Endodermal cell (in vitro differentiated cells): ENCODE data around the gene TBL1X. TPM values are rescaled to one million over a fixed set of nuclear protein-coding genes. Genes with fewer than 3 reads are reported as not detected.

Experiments
- DNase-seq: peaks from one replicate; pipeline ENCODE4 v3.0.0-alpha.2; 2017
- H3K27ac ChIP-seq: 2 replicates; pipeline ENCODE4 v1.5.1; 2013; ENCODE audit warnings: mild to moderate bottlenecking, low read depth, low read length, moderate library complexity
- H3K27me3 ChIP-seq: 2 replicates; pipeline ENCODE4 v1.6.1; 2013; ENCODE audit warnings: mild to moderate bottlenecking, low read length, moderate library complexity; ENCODE audit not compliant: insufficient read depth, control insufficient read depth, poor library complexity, severe bottlenecking
- H3K36me3 ChIP-seq: 2 replicates; pipeline ENCODE4 v1.7.0; 2013; ENCODE audit warnings: mild to moderate bottlenecking, low read length, moderate library complexity; ENCODE audit not compliant: control insufficient read depth, insufficient read depth
- H3K4me1 ChIP-seq: one replicate; pipeline ENCODE4 v1.7.0; 2013; ENCODE audit warnings: low read length; ENCODE audit not compliant: control insufficient read depth, insufficient read depth
- H3K4me3 ChIP-seq: 2 replicates; pipeline ENCODE4 v1.5.1; 2013; ENCODE audit warnings: mild to moderate bottlenecking, low read length, moderate library complexity
- H3K9ac ChIP-seq: 2 replicates; pipeline ENCODE4 v1.6.1; 2013; ENCODE audit warnings: mild to moderate bottlenecking, low read length, moderate library complexity; ENCODE audit not compliant: poor library complexity, severe bottlenecking; ENCODE audit errors: extremely low read depth
- H3K9me3 ChIP-seq: 2 replicates; pipeline ENCODE4 v1.6.1; 2013; ENCODE audit warnings: mild to moderate bottlenecking, low read length, moderate library complexity; ENCODE audit not compliant: control insufficient read depth
- H3K27ac Mint-ChIP-seq: 2 replicates; pipeline ENCODE4 v1.8.0; 2020; ENCODE audit warnings: mixed read lengths
- H3K27me3 Mint-ChIP-seq: 2 replicates; pipeline ENCODE4 v1.8.0; 2021; ENCODE audit warnings: mild to moderate bottlenecking, mixed read lengths; ENCODE audit not compliant: insufficient read depth
- H3K36me3 Mint-ChIP-seq: 2 replicates; pipeline ENCODE4 v1.8.0; 2020; ENCODE audit warnings: low read depth, mixed read lengths
- H3K4me1 Mint-ChIP-seq: 2 replicates; pipeline ENCODE4 v1.8.0; 2020; ENCODE audit warnings: mixed read lengths
- H3K4me3 Mint-ChIP-seq: 2 replicates; pipeline ENCODE4 v1.8.0; 2020; ENCODE audit warnings: mild to moderate bottlenecking, moderate library complexity, mixed read lengths
- H3K9me3 Mint-ChIP-seq: 2 replicates; pipeline ENCODE4 v1.8.0; 2020; ENCODE audit warnings: mild to moderate bottlenecking, mixed read lengths
- WGBS, 2 experiments: methylation state at CpG; one replicate each; pipeline versions ENCODE4 v1.1.5 to v1.1.7; 2013; ENCODE audit warnings: missing lambda C conversion rate in 2 of 2, mixed read lengths in 1 of 2; ENCODE audit not compliant: insufficient coverage in 1 of 2, insufficient read length in 1 of 2; 5-methylcytosine and 5-hydroxymethylcytosine counted together
- total RNA-seq, 2 donors: library from RNA; stranded (reverse); fragmentation: NEBNext Ultra II Directional in 1 of 2; extraction: Animal tissue kit (Norgen Biotek cat#: 25700) in 1 of 2; gene quantifications; 2 replicates in 1 of 2; 3 replicates in 1 of 2; pipeline ENCODE4 v1.2.1, GENCODE V29; 2021
- TF ChIP-seq, protein P1 (sequence below): fragments of 200-600 bp; sonication (generic); conservative IDR thresholded peaks from 2 replicates; pipeline ENCODE4 v1.5.0; 2021; ENCODE audit warnings: antibody characterized with exemption, mild to moderate bottlenecking

The TBL1X gene
- total RNA-seq, 2 donors from 2014 or later: 19.1 to 24.1 TPM

DNA sequence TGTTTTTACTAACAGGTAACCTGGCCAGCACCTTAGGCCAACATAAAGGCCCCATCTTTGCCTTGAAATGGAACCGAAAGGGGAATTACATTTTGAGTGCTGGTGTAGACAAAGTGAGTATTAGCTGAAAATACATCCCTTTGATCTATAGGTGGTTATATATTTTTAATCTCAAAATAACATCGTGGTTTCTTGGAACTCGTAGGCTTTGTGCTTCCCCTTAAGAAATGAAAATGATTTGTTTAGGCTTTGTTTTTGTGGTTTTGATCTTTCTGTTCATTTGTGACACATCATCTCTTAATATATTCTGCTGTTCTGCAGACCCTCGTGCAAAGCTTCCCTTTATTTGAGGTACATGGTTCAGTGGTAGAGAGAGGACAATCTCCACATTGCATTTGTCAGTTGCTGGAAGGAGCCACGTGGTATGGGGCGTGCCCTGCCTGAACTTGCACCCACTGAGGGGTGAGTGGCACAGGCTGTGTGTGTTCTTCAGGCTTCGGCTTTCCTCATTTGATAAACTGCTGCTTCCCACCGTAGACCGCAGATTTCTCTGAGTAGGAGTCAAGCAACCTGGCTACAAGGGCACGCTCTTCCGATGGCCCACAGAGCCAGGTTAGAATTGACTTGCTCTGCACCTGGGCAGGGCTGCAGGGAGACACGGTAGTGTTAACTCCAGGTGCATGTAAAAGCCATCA is 228.6 kb downstream of the TBL1X start:
- Mint-ChIP-seq H3K27ac (no peak overlapping the region), H3K4me3 (no peak overlapping the region), H3K4me1 (no peaks in the 10 kb centered on the region), H3K36me3 (peaks cover 41% of the 10 kb centered on the region), H3K27me3 (no peaks in the 10 kb centered on the region), H3K9me3 (peaks cover 53% of the 10 kb centered on the region)
- Histone ChIP-seq H3K4me1 (no peaks in the 10 kb centered on the region), H3K9me3 (no peaks in the 10 kb centered on the region), H3K27ac (no peak overlapping the region), H3K9ac (no peak overlapping the region), H3K4me3 (no peak overlapping the region), H3K36me3 (peaks cover 8% of the 10 kb centered on the region), H3K27me3 (no peaks in the 10 kb centered on the region)
- 93 to 100% methylated on average over 1 to 10 of the region's 12 CpGs for whole genome bisulfite sequencing, 2 experiments
- TF ChIP-seq, protein P1, sequence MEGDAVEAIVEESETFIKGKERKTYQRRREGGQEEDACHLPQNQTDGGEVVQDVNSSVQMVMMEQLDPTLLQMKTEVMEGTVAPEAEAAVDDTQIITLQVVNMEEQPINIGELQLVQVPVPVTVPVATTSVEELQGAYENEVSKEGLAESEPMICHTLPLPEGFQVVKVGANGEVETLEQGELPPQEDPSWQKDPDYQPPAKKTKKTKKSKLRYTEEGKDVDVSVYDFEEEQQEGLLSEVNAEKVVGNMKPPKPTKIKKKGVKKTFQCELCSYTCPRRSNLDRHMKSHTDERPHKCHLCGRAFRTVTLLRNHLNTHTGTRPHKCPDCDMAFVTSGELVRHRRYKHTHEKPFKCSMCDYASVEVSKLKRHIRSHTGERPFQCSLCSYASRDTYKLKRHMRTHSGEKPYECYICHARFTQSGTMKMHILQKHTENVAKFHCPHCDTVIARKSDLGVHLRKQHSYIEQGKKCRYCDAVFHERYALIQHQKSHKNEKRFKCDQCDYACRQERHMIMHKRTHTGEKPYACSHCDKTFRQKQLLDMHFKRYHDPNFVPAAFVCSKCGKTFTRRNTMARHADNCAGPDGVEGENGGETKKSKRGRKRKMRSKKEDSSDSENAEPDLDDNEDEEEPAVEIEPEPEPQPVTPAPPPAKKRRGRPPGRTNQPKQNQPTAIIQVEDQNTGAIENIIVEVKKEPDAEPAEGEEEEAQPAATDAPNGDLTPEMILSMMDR: no peak
- no peak for DNase-seq

DNA sequence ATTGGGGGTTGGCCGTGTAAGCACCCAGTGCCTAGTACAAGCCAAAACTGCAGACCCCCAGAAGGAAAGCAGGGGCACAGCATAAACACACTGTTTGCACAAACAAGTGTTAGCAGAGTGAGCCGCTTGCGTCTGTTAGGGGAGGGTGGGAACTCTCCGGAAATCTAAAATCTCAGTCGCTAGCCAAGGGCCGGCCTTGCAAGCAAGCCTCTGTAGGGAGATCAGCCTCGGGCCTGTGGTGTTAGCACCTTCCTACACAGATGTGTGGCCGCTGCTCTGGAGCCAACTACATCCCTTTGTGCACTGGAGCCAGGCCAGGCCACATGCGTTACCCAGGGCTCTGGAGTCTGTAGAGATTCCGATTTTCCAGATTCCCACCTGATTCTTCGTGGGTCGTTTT is 233.7 kb downstream of the TBL1X start:
- H3K4me3 ChIP-seq: no peak overlapping the region
- Mint-ChIP-seq H3K27me3 (no peaks in the 10 kb centered on the region), H3K9me3 (peaks cover 62% of the 10 kb centered on the region), H3K36me3 (peaks cover 46% of the 10 kb centered on the region), H3K27ac (no peak overlapping the region), H3K4me3 (no peak overlapping the region), H3K4me1 (no peaks in the 10 kb centered on the region)
- no peak for DNase-seq
- TF ChIP-seq, protein P1: no peak
- no peaks in the 10 kb centered on the region for H3K4me1 ChIP-seq
- no peaks in the 10 kb centered on the region for H3K27me3 ChIP-seq
- no peak overlapping the region for H3K9ac ChIP-seq
- no peaks in the 10 kb centered on the region for H3K9me3 ChIP-seq
- 90 to 93% methylated on average over 2 to 12 of the region's 12 CpGs for WGBS, 2 experiments
- no peaks in the 10 kb centered on the region for H3K36me3 ChIP-seq
- no peak overlapping the region for H3K27ac ChIP-seq

DNA sequence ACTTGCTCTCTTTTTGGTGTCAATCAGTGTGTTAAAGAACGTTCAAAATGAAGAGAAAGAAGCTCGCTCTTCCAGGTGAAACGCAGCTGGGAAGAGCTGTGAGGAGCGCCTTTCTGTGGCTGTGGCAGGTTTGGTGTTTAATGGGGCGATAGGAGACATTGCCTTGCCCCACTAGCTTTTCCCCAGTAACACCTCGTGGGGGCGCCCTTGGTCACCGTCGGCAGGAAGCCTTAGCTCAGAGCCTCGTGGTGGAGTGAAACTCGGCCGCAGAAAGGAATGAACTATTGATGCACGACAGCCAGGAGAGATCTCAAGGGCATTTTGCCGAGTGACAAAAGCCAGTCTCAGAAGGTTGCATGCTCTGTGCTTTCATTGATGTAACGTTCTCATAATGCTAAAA is 235.7 kb downstream of the TBL1X start:
- TF ChIP-seq, protein P1: peak; percentile 52
- peaks cover 54% of the 10 kb centered on the region for H3K36me3 Mint-ChIP-seq
- Histone ChIP-seq H3K27me3 (no peaks in the 10 kb centered on the region), H3K9ac (no peak overlapping the region), H3K4me3 (no peak overlapping the region), H3K4me1 (no peaks in the 10 kb centered on the region), H3K27ac (no peak overlapping the region), H3K9me3 (no peaks in the 10 kb centered on the region), H3K36me3 (no peaks in the 10 kb centered on the region)
- H3K4me3 Mint-ChIP-seq: no peak overlapping the region
- H3K27me3 Mint-ChIP-seq: no peaks in the 10 kb centered on the region
- H3K9me3 Mint-ChIP-seq: peaks cover 64% of the 10 kb centered on the region
- H3K4me1 Mint-ChIP-seq: no peaks in the 10 kb centered on the region
- WGBS, 2 experiments: 93 to 96% methylated on average over 3 to 15 of the region's 15 CpGs
- peak; percentile 56 for DNase-seq
- H3K27ac Mint-ChIP-seq: no peak overlapping the region
